ENCODE results near the gene GARIN5A.
"Not testable (repeated sequence)": the region's sequence is repeated elsewhere in the genome, so short reads cannot be mapped to it uniquely, and the experiment has no call there.

The GARIN5A gene

DNA sequence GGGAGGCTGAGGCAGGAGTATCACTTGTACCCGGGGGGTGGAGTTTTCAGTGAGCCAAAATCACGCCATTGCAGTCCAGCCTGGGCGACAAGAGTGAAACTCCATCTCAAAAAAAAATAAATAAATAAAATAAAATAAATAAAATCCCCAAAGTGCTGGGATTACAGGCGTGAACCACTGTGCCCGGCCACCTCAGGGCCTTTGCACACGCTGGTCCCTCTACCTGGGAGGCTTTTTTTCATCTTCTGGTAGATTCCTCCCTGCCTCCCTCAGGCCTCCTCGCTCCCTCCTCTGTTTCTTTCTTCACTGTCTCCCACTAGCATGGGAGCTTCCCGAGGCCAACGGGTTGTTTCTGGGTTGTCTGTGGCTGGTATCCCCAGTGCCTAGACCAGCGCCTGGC is 28.9 kb downstream of the GARIN5A start:
- DNase-seq (ENCODE audit: low read depth) = no peak

DNA sequence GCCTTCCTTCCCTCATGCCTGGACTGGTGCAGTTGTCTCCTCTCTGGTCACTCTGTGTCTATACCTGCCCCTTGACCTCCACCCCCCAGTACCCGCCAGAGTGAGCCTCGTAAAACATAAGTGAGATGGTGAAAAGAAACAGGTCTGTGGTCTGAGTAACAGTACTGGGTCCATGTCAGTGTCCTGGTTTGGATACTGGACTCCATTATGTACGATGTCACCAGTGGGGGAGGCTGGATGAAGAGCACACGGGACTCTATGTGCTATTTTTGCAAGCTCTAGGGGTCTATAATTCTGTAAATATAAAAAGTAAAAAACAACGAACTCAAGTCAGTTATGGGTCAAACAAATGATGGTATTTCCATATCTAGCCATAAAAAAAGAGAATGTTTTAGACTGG is 29.6 kb downstream of the GARIN5A start:
- DNase-seq (ENCODE audit: low read depth) = no peak
- H3K4me3 ChIP-seq (ENCODE audit: low read depth, low read length) = no peak overlapping the region

More for the DNA sequence above, 28.9 kb downstream of the GARIN5A start:
- H3K4me3 ChIP-seq (ENCODE audit: low read depth, low read length) = no peak overlapping the region

DNA sequence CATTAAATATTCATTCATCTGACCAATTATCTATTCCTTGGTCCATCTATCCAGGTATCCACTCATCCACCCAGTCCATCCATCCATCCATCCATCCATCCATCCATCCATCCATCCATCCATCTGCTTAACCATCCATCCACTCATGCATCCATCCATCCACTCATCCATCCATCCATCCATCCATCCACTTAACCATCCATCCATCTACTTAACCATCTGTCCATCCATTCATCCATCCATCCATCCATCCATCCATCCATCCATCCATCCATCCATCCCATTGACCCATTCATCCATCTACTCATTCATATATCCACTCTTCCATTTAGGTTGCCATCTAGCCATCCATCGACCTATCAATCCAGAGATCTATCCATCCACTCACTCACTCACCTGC is 32.6 kb downstream of the GARIN5A start:
- no peak overlapping the region for H3K4me3 ChIP-seq (ENCODE audit: low read depth, low read length)
- DNase-seq (ENCODE audit: low read depth) = no peak

DNA sequence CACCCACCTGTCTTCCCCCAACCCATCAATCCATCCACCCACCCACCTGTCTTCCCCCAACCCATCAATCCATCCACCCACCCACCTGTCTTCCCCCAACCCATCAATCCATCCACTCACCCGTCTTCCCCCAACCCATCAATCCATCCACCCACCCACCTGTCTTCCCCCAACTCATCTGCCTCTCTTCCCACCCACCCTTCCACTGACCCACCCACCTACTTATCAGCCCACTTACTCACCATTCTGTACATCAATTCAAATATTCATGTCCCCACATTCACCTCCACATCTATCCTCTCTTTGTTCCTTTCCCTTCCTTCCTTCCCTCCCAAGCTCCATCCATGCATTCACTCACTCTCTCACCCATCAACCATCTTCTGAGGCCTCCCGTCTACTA is 37.5 kb downstream of the GARIN5A start:
- DNase-seq (ENCODE audit: low read depth); H3K4me3 ChIP-seq (ENCODE audit: low read depth, low read length): not testable (repeated sequence)

DNA sequence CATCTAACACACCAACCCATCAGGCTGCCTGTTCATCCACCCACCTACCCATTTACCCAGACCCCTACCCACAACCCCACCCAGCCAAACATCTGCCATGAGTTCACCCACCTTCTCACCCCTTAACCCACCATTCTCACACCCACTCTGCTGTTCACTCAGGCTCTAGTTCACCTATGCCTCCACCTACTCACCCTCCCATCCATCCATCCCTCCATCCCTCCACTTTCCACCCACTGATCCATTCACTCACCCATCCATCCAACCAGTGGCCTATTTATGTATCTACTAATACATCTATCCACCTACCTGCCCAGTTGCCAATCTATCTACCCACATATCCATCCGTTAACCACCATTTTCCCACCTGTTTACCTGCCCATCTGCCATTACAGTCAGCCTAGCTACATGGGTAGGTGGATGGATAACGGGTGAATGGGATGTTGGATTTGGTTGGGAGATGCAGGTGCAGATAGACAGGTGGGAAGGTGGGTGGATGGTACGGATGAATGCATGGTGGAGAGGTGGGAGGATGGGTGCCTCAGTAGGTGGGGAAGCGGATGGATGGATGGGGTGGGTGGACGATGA is 38.7 kb downstream of the GARIN5A start:
- DNase-seq (ENCODE audit: low read depth) = no peak
- no peak overlapping the region for H3K4me3 ChIP-seq (ENCODE audit: low read depth, low read length)

DNA sequence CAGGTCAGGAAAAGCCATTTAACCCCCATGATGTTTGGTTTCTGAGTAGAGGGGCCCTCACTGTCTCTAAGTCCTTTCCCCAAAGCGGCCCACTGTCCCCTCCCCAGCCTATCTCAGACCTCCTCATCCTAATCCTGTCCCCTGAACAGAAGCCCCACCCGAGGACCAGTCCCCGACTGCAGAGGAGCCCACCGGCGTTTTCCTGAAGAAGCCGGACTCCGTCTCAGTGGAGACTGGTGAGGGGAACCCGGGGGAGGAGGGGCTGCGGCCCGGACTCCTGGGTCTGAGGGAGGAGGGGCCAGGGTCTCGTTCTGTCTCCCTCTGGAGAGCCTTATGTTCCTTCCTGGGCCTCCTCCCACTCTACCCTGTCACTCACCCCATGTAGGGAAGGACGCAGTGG is 41.0 kb downstream of the GARIN5A start:
- H3K4me3 ChIP-seq (ENCODE audit: low read depth, low read length) = no peak overlapping the region
- no peak for DNase-seq (ENCODE audit: low read depth)

DNA sequence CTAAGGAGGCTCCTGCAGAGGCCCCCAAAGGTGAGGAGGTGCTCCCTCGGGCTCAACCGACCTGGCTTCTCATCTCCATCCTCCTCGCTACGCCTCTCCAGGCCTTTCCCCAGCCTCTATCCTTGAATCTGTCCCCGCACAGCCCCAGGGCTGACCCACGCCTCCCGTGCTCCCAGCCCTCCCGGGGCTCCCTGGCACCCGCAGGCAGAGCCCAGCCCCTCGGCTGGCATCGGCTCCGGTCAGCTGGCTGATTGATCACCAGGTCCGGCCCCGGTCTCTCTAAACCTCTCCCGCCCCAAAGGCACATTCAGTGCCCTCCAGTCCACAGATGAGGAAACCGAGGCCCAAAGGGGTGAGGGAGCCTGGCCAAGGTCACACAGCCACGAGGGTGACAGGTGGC is 41.4 kb downstream of the GARIN5A start:
- no peak overlapping the region for H3K4me3 ChIP-seq (ENCODE audit: low read depth, low read length)
- DNase-seq (ENCODE audit: low read depth) = no peak

DNA sequence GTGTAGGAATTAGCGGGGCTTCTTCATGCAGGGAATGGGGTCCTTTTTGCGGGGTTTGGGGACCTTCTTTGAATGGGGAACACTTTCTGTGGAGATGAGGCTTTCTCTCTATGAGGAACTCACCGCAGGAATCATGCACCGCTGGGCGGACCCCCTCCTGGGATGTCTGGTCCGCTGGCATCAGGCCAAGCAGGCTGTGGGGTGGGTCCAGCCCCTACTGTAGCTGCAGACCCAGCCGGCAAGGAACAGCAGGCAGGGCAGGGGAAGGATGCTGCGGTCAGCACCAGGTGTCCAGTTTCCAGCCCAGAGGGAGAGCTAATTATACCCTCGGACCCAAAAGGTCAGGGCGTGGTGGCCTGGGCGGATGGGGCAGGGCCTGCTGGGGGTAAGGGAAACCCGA is 42.1 kb downstream of the GARIN5A start:
- H3K4me3 ChIP-seq (ENCODE audit: low read depth, low read length) = no peak overlapping the region
- no peak for DNase-seq (ENCODE audit: low read depth)

DNA sequence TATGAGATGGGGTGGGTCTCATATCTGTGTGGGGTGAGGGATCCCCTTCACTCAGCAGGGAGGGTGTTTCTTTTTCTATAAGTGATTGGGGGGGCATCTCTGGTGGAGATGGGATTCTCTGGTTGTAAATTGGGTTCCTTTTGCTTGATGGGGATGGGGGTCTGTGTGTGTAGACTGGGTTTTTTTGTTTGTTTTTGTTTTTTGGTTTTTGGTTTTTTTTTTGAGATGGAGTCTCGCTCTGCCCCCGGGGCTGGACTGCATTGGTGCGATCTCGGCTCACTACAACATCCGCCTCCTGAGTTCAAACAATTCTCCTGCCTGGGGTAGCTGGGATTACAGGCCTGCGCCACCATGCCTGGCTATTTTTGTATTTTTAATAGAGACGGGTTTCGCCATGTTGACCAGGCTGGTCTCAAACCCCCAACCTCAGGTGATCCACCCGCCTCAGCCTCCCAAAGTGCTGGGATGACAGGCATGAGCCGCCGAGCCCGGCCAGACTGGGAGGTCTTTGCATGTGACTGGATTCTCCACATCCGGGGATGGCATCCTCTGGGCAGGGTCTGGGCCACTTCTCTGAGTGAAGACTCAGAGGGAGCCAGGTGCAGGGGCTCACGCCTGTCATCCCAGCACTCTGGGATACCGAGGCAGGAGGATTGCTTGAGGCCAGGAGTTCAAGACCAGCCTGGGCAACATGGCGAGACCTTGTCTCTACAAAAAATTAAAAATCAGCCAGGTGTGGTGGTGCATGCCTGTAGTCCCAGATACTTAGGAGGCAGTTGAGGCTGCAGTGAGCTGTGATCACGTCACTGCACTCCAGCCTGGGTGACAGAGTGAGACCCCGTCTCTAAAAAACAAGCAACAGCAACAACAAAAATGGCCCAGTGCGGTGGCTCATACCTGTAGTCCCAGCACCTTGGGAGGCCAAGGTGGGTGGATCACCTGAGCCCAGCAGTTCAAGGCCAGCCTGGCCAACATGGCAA is 43.2 kb downstream of the GARIN5A start:
- no peak for DNase-seq (ENCODE audit: low read depth)

DNA sequence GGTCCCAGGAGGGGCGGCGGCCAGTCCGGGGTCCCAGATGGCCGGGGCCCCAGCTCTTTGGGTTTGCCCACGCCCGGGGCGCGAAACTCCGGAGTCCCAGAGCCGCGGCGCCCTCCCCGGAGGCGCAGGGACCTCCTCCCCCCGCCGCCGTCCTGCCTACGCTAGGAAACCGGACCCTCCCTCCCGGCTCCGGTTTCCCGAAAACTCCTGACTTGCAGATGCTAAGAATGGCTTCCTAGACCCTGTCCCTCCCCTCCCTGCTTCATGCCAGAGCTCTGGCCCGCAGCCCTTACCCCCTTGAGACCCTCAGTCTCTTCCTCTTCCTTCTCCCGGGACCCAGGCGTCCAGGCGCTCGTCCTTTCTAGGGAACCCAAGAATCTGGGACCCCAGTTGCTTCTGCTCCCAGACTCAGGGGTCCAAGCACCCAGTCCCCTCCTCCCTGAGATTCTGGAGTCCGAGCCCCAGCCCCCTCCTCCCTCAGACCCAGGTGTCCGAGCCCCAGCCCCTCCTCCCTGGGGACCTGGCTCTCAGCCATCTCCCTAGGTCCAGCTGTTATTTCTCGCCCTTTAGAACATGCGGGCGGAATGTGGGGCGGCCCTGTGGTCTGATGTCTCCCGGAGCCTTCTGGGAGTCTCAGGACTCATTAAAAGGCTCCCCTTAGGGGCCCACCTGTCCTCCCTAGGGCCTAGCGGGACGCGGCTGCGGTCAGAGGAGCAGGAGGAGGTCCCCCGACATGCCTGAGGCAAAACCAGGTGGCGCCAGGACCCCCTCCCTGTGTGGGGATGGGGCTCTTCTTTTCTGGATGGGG is 44.2 kb downstream of the GARIN5A start, which contains the start of gene MYBPC2:
Gene MYBPC2 (plus strand): TSS at position 672 of the 808 bp plus-strand sequence. CDS start 62 bp downstream, at position 734.
- H3K4me3 ChIP-seq (ENCODE audit: low read depth, low read length) = peak within 1 kb of the TSS; percentile 52
- no peak for DNase-seq (ENCODE audit: low read depth)

More for the DNA sequence above, 43.2 kb downstream of the GARIN5A start:
- no peak overlapping the region for H3K4me3 ChIP-seq (ENCODE audit: low read depth, low read length)

DNA sequence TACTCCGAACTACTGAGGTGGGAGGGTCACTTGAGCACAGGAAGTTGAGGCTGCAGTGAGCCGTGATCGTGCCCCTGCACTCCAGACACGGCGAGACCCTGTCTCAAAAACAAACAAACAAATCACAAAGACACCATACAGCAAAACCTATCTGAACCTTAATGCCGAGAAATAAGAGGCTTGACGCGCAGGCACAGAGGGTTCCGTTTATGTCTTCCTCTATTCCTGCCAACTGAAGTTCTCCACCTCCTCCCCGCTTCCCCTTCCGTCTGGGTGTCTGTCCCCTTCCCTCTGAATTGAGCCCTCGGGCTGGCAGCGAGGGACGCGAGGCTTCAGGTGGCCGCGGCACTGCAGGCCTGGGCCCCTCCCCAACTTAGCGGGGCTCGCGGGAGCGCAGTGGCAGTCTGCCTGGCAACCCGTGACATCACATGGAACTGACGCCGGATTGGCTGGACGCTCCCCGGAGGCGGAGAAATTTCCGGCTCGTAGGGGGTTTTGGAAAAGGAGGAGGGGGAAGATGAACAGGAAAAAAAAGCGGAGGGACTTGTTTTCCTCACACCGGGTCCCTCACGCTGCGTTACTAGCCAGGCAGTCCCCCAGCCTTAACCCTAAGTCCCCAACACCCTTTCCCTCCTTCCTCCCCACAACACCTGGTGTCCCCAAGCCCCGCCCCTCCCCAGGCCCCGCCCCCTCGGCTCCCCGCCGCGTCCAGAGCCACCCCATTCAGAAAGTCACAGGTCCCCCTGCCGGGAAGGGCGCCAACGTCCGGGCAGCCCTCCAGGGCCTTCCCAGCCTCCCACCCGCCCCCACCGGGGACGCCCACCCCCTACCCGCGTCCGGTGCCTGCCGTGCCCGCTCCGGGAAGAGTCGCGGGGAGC is 45.1 kb downstream of the GARIN5A start:
- DNase-seq (ENCODE audit: low read depth) = no peak
- H3K4me3 ChIP-seq (ENCODE audit: low read depth, low read length) = peak overlapping the region; percentile 52

DNA sequence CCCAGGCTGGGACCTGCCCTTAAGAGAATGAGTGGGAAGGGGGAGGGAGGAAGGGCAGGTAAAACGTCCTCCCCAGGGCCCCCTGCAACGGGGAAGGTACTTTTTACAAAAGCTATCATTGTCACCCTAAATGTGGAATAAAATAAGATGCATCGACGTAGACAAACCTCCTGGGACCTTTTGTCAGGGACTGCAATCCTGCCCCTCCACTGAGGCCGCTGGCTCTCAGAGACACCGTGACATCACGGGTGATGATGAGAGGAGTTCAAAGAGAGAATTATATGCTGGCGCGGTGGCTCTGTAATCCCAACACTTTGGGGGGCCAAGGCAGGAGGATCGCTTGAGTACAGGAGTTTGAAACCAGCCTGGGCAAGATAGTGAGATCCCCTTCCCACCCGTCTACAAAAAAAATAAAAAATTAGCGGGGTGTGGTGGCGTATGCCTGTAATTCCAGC is 45.7 kb downstream of the GARIN5A start:
- DNase-seq (ENCODE audit: low read depth) = no peak
- peak overlapping the region; percentile 52 for H3K4me3 ChIP-seq (ENCODE audit: low read depth, low read length)

DNA sequence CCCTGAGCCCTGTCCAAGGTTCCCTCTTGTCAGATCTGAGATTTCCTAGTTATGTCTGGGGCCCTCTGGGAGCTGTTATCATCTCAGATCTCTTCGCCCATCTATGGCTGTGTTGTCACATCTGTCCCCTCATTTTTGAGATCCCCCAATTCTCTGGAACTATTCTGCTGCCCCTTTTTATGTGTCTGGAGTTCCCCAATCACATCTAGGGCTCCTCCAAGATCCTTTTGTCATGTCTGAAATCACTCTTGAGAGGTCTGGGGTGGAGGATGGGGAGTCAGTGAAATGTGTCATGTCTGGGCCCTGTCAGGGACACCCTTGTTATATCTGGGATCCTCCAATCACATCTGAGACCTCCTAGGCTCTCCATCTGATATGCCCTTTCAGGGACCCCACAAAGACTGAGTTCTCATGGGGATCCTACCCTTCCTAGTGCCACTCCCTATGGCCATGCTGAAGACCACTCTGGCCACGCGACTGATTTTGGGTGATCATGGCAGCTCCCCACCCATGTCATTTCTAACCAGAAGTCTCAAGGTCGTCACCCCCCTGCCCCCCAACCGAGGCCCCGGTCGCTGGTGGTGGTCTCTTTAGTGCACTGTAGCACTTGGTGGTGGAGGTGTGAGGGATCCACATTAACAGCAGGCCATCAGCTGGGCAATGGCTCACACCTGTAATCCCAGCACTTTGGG is 47.7 kb downstream of the GARIN5A start:
- DNase-seq (ENCODE audit: low read depth) = no peak
- H3K4me3 ChIP-seq (ENCODE audit: low read depth, low read length) = no peak overlapping the region

DNA sequence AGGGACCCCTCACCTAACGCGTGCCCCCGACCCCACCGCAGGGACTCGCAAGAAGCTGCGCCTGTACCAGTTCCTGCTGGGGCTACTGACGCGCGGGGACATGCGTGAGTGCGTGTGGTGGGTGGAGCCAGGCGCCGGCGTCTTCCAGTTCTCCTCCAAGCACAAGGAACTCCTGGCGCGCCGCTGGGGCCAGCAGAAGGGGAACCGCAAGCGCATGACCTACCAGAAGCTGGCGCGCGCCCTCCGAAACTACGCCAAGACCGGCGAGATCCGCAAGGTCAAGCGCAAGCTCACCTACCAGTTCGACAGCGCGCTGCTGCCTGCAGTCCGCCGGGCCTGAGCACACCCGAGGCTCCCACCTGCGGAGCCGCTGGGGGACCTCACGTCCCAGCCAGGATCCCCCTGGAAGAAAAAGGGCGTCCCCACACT is 48.6 kb downstream of the GARIN5A start:
- peak overlapping the region; percentile 29 for H3K4me3 ChIP-seq (ENCODE audit: low read depth, low read length)
- DNase-seq (ENCODE audit: low read depth) = peak; percentile 44

DNA sequence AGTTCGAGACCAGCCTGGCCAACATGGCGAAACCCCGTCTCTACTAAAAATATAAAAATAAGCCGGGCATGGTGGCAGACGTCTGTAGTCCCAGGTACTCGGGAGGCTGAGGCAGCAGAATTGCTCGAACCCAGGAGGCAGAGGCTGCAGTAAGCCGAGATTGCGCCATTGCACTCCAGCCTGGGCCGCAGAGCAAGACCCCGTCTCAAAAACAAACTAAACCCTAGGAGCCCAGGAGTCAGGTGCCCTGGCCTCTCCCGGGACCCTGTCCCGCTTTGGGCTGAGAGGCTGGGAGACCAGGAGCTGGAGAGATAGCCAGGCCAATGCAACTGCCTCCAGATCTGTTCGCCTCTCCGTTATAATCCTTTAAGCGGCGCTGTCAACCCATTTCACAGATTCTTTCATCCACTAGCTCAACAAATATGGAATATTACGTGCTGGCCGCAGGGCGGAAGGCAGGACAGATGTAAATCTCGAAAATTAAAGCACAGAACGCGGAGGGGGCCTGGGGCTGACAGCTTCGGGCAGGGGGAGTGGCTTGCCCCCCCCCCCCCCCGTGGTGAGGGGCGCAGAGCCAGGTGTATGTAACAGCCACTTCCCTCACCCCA is 49.2 kb downstream of the GARIN5A start:
- DNase-seq (ENCODE audit: low read depth) = no peak
- peak overlapping the region; percentile 29 for H3K4me3 ChIP-seq (ENCODE audit: low read depth, low read length)

DNA sequence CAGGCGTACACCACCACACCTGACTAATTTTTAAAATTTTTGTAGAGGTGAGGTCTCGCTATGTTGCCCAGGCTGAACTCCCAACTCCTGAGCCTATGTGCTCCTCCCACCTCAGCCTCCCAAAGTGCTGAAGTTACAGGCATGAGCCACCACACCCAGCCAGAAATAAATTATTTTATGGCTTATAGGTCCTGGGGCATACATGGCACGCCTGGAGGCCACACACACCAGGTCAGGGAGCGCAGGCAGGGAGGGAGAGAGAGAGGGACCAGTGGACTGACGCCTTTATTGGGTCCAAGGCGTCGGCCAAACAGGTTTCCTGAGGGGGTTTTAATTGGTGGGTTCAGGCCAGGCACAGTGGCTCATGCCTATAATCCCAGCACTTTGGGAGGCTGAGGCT is 51.1 kb downstream of the GARIN5A start:
- no peak overlapping the region for H3K4me3 ChIP-seq (ENCODE audit: low read depth, low read length)
- no peak for DNase-seq (ENCODE audit: low read depth)

DNA sequence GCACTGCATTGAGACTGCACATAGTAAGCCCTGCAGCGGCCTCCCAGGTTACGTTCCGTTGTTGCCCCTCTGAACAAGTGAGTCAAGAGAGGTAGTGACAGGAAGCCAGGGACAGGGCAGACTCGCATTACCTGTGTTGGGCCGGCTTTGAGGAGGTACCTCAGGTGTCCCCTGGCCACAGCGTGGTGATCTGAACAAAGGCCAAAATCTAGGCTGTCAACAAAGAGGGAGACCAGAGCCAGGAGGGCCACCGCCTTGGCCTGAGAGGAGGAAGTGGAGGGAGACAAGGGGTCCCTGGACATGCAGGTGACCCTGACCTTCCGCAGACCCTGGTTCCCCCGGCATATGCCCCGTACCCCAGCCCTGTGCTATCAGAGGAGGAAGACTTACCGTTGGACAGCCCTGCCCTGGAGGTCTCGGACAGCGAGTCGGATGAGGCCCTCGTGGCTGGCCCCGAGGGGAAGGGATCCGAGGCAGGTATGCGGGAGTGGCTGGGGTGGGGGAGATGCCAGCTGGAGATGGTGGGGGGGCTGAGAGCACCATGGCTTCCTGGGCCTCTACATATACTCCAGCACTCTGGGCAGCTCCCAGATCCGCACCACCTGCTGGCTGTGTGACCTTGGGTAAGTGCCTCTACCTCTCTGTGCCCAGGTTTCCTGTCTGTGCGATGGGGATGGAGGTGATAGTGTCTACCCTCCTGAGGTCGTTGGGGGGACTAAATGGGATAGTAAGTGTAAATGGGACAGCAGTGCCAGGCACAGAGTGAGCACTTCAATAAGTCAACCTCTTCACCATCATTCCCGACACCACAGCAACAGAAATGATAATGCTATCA is 53.2 kb downstream of the GARIN5A start:
- H3K4me3 ChIP-seq (ENCODE audit: low read depth, low read length) = no peak overlapping the region
- DNase-seq (ENCODE audit: low read depth) = no peak

All from skeletal muscle cell (primary cell).